Measurements from ENCODE around the gene FRZB.

GRCh38 chr2:182818925-182819324 lies 47.5 kb downstream of the FRZB start:
- TF ChIP-seq, protein P1, sequence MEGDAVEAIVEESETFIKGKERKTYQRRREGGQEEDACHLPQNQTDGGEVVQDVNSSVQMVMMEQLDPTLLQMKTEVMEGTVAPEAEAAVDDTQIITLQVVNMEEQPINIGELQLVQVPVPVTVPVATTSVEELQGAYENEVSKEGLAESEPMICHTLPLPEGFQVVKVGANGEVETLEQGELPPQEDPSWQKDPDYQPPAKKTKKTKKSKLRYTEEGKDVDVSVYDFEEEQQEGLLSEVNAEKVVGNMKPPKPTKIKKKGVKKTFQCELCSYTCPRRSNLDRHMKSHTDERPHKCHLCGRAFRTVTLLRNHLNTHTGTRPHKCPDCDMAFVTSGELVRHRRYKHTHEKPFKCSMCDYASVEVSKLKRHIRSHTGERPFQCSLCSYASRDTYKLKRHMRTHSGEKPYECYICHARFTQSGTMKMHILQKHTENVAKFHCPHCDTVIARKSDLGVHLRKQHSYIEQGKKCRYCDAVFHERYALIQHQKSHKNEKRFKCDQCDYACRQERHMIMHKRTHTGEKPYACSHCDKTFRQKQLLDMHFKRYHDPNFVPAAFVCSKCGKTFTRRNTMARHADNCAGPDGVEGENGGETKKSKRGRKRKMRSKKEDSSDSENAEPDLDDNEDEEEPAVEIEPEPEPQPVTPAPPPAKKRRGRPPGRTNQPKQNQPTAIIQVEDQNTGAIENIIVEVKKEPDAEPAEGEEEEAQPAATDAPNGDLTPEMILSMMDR (IDR thresholded peaks at IDR 0.05), result no peak
- TF ChIP-seq POLR2A (IDR thresholded peaks at IDR 0.05), result no peak
